Measurements from ENCODE around the gene ABHD5. TPM values are rescaled to one million over a fixed set of nuclear protein-coding genes. Genes with fewer than 3 reads are reported as not detected.
A peak's percentile ranks its signal among the peaks of the same experiment; 100 is the strongest.
"Not testable (repeated sequence)": the region's sequence is repeated elsewhere in the genome, so short reads cannot be mapped to it uniquely, and the experiment has no call there.

Gene ABHD5
- 10 to 100 TPM; 13.6 to 29.3 (median 18.5) TPM for total RNA-seq

GRCh38 chr3:43690400-43691119 lies at the start of gene ABHD5:
Gene ABHD5, plus strand, starts transcription at chr3:43690938. Its CDS starts 55 bp downstream, at chr3:43690993.
- Histone ChIP-seq H3K27ac (peak within 1 kb of the TSS; percentile 80 to 84), H3K4me3 (peak within 1 kb of the TSS; percentile 64 to 74 (median 66)), H3K4me1 (replicated peaks in 1 of 2) (peaks cover 8 to 11% of the 10 kb centered on the region in 2 donors)
- 0 to 1% (median 0%) methylated on average over 1 to 15 of the region's 71 CpGs; no CpG with 5 or more reads in 5 of the 10 experiments for WGBS, 10 experiments
- peak; percentile 80 to 93 (median 86) for ATAC-seq (replicated peaks in 6 of 8)
- in situ Hi-C loops (cut with MboI; ENCODE audit: low pct_unique_long_range_greater_than_20kb in 2 of 9, low sequenced_read_pairs in 9 of 9, unreplicated experiment in 9 of 9), result no loop called here

GRCh38 chr3:43641306-43642114 lies 49.2 kb upstream of the ABHD5 start:
- H3K4me3 ChIP-seq, result no peak overlapping the region
- H3K4me1 ChIP-seq (replicated peaks in 1 of 2), result no peaks in the 10 kb centered on the region
- ATAC-seq (replicated peaks in 6 of 8), result peak in 2 of 8 experiments; percentile 27 to 28
- in situ Hi-C loops (cut with MboI; ENCODE audit: low pct_unique_long_range_greater_than_20kb in 2 of 9, low sequenced_read_pairs in 9 of 9, unreplicated experiment in 9 of 9), result no loop called here
- 46 to 100% (median 91%) methylated on average over 1 to 4 of the region's 4 CpGs; no CpG with 5 or more reads in 1 of the 10 experiments for WGBS, 10 experiments
- no peak overlapping the region for H3K27ac ChIP-seq

- H3K27ac ChIP-seq, result no peak overlapping the region
- 70 to 100% (median 100%) methylated on average over 1 to 2 of the region's 2 CpGs; no CpG with 5 or more reads in 6 of the 10 experiments for WGBS, 10 experiments
- no peak for ATAC-seq (replicated peaks in 6 of 8)
- no peak overlapping the region for H3K4me3 ChIP-seq
- H3K4me1 ChIP-seq (replicated peaks in 1 of 2), result peaks cover 10 to 14% of the 10 kb centered on the region in 2 donors
- in situ Hi-C loops (cut with MboI; ENCODE audit: low pct_unique_long_range_greater_than_20kb in 2 of 9, low sequenced_read_pairs in 9 of 9, unreplicated experiment in 9 of 9), result no loop called here
These were observed 46.3 kb upstream of the ABHD5 start for GRCh38 chr3:43644443-43644842.

- Histone ChIP-seq H3K4me1 (replicated peaks in 1 of 2) (peaks cover 13 to 16% of the 10 kb centered on the region in 2 donors), H3K27ac (no peak overlapping the region), H3K4me3 (no peak overlapping the region)
- ATAC-seq (replicated peaks in 6 of 8), result peak in 4 of 8 experiments; percentile 17 to 67 (median 50)
- in situ Hi-C loops (cut with MboI; ENCODE audit: low pct_unique_long_range_greater_than_20kb in 2 of 9, low sequenced_read_pairs in 9 of 9, unreplicated experiment in 9 of 9), result no loop called here
- WGBS, 10 experiments, result 55 to 100% (median 69%) methylated on average over 2 to 6 of the region's 6 CpGs; no CpG with 5 or more reads in 1 of the 10 experiments
These were observed 43.2 kb upstream of the ABHD5 start for GRCh38 chr3:43647331-43648166.

GRCh38 chr3:43648957-43649356 lies 41.8 kb upstream of the ABHD5 start:
- in situ Hi-C loops (cut with MboI; ENCODE audit: low pct_unique_long_range_greater_than_20kb in 2 of 9, low sequenced_read_pairs in 9 of 9, unreplicated experiment in 9 of 9), result no loop called here
- Histone ChIP-seq H3K27ac (no peak overlapping the region), H3K4me1 (replicated peaks in 1 of 2) (peaks cover 13 to 16% of the 10 kb centered on the region in 2 donors), H3K4me3 (no peak overlapping the region)
- 22 to 100% (median 100%) methylated on average over 1 to 2 of the region's 3 CpGs; no CpG with 5 or more reads in 2 of the 10 experiments for WGBS, 10 experiments
- no peak for ATAC-seq (replicated peaks in 6 of 8)

- ATAC-seq (replicated peaks in 6 of 8), result peak in 3 of 8 experiments; percentile 26 to 29 (median 28)
- Histone ChIP-seq H3K4me3 (no peak overlapping the region), H3K27ac (no peak overlapping the region), H3K4me1 (replicated peaks in 1 of 2) (peaks cover 13 to 16% of the 10 kb centered on the region in 2 donors)
- in situ Hi-C loops (cut with MboI; ENCODE audit: low pct_unique_long_range_greater_than_20kb in 2 of 9, low sequenced_read_pairs in 9 of 9, unreplicated experiment in 9 of 9), result no loop called here
- WGBS, 10 experiments, result 40 to 60% (median 47%) methylated on average over 1 to 6 of the region's 6 CpGs; no CpG with 5 or more reads in 7 of the 10 experiments
These were observed 41.3 kb upstream of the ABHD5 start for GRCh38 chr3:43649365-43649968.

GRCh38 chr3:43650345-43650744 lies 40.4 kb upstream of the ABHD5 start:
- WGBS, 10 experiments, result 0 to 86% (median 58%) methylated on average over 1 of the region's 1 CpG; no CpG with 5 or more reads in 1 of the 10 experiments
- ATAC-seq (replicated peaks in 6 of 8), result no peak
- in situ Hi-C loops (cut with MboI; ENCODE audit: low pct_unique_long_range_greater_than_20kb in 2 of 9, low sequenced_read_pairs in 9 of 9, unreplicated experiment in 9 of 9), result no loop called here
- peaks cover 13 to 16% of the 10 kb centered on the region in 2 donors for H3K4me1 ChIP-seq (replicated peaks in 1 of 2)
- no peak overlapping the region for H3K4me3 ChIP-seq
- no peak overlapping the region for H3K27ac ChIP-seq

- H3K4me3 ChIP-seq; in situ Hi-C loops (cut with MboI; ENCODE audit: low pct_unique_long_range_greater_than_20kb in 2 of 9, low sequenced_read_pairs in 9 of 9, unreplicated experiment in 9 of 9); ATAC-seq (replicated peaks in 6 of 8); H3K4me1 ChIP-seq (replicated peaks in 1 of 2); H3K27ac ChIP-seq: not testable (repeated sequence)
- WGBS, 10 experiments, result no CpG with 5 or more reads among the region's 22 CpGs
These were observed 34.3 kb upstream of the ABHD5 start for GRCh38 chr3:43656390-43656789.

GRCh38 chr3:43659250-43659880 lies 31.4 kb upstream of the ABHD5 start:
- in situ Hi-C loops (cut with MboI; ENCODE audit: low pct_unique_long_range_greater_than_20kb in 2 of 9, low sequenced_read_pairs in 9 of 9, unreplicated experiment in 9 of 9), result no loop called here
- no peak overlapping the region for H3K4me3 ChIP-seq
- no peaks in the 10 kb centered on the region for H3K4me1 ChIP-seq (replicated peaks in 1 of 2)
- 20 to 83% (median 78%) methylated on average over 1 to 10 of the region's 13 CpGs; no CpG with 5 or more reads in 4 of the 10 experiments for WGBS, 10 experiments
- no peak overlapping the region for H3K27ac ChIP-seq
- ATAC-seq (replicated peaks in 6 of 8), result peak in 1 of 8 experiments; percentile 24

GRCh38 chr3:43661376-43661775 lies 29.4 kb upstream of the ABHD5 start:
- ATAC-seq (replicated peaks in 6 of 8); H3K27ac ChIP-seq; H3K4me3 ChIP-seq; in situ Hi-C loops (cut with MboI; ENCODE audit: low pct_unique_long_range_greater_than_20kb in 2 of 9, low sequenced_read_pairs in 9 of 9, unreplicated experiment in 9 of 9); H3K4me1 ChIP-seq (replicated peaks in 1 of 2): not testable (repeated sequence)
- WGBS, 10 experiments, result 33 to 100% (median 82%) methylated on average over 1 of the region's 1 CpG; no CpG with 5 or more reads in 4 of the 10 experiments

- ATAC-seq (replicated peaks in 6 of 8); H3K4me3 ChIP-seq; in situ Hi-C loops (cut with MboI; ENCODE audit: low pct_unique_long_range_greater_than_20kb in 2 of 9, low sequenced_read_pairs in 9 of 9, unreplicated experiment in 9 of 9); H3K4me1 ChIP-seq (replicated peaks in 1 of 2); H3K27ac ChIP-seq: not testable (repeated sequence)
- 87 to 100% (median 100%) methylated on average over 1 to 2 of the region's 3 CpGs; no CpG with 5 or more reads in 4 of the 10 experiments for WGBS, 10 experiments
These were observed 25.7 kb upstream of the ABHD5 start for GRCh38 chr3:43665011-43665410.

Measured in motor neuron (in vitro differentiated cells).